HFFc6 (cell line): ENCODE results near the gene ACACB. TPM values are rescaled to one million over a fixed set of nuclear protein-coding genes. Genes with fewer than 3 reads are reported as not detected.

Experiments
- DNase-seq: peaks from one replicate; pipeline ENCODE4 v3.0.0-alpha.2; 2018
- H3K27ac Mint-ChIP-seq: 2 replicates; pipeline ENCODE4 v1.8.0; 2020; ENCODE audit warnings: mild to moderate bottlenecking, mixed read lengths
- H3K27me3 Mint-ChIP-seq: 2 replicates; pipeline ENCODE4 v1.8.0; 2021; ENCODE audit warnings: mild to moderate bottlenecking, moderate library complexity, mixed read lengths; ENCODE audit not compliant: insufficient read depth
- H3K36me3 Mint-ChIP-seq: 2 replicates; pipeline ENCODE4 v1.8.0; 2021; ENCODE audit warnings: low read depth, mixed read lengths
- H3K4me1 Mint-ChIP-seq: 2 replicates; pipeline ENCODE4 v1.8.0; 2020; ENCODE audit warnings: low read depth, mixed read lengths
- H3K4me3 Mint-ChIP-seq: 2 replicates; pipeline ENCODE4 v1.8.0; 2020; ENCODE audit warnings: mild to moderate bottlenecking, moderate library complexity, mixed read lengths
- H3K9me3 Mint-ChIP-seq: 2 replicates; pipeline ENCODE4 v1.8.0; 2020; ENCODE audit warnings: mild to moderate bottlenecking, mixed read lengths
- total RNA-seq, 6 experiments: library from RNA; stranded (reverse); fragmentation: NEBNext Ultra II Directional; extraction: Animal tissue kit (Norgen Biotek cat#: 25700); gene quantifications; 2 replicates in 1 of 6; 3 replicates in 5 of 6; pipeline ENCODE4 v1.2.3, GENCODE V29; 2021
- TF ChIP-seq, protein P1 (sequence below): fragments of 200-600 bp; sonication (generic); IDR thresholded peaks from 2 replicates; pipeline ENCODE4 v1.5.0; 2021; ENCODE audit warnings: antibody characterized with exemption, mild to moderate bottlenecking

ACACB gene
- total RNA-seq, 6 experiments from 2014 or later = 1.0 to 2.1 (median 1.3) TPM

DNA sequence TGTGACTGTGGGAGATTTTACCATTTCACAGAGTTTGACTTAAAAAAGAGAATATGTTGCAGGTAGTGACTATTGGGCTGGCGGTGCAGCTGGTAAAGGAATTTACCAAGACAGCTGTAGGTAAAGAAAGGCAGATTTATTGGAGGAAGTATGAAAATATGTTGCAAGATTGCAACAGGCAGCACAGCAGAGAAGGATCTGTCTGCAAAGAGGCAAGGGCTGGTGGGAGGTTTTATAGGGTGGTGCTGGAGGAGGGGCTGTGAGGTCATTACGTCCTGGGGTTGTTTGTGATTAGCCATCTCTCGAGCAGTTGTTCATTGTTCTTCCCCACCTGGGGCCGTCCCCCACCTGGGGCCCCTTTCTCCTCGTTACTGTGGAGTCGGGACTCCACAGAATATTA, 62.1 kb downstream of the ACACB start:
- no peaks in the 10 kb centered on the region for H3K4me1 Mint-ChIP-seq
- TF ChIP-seq, protein P1, sequence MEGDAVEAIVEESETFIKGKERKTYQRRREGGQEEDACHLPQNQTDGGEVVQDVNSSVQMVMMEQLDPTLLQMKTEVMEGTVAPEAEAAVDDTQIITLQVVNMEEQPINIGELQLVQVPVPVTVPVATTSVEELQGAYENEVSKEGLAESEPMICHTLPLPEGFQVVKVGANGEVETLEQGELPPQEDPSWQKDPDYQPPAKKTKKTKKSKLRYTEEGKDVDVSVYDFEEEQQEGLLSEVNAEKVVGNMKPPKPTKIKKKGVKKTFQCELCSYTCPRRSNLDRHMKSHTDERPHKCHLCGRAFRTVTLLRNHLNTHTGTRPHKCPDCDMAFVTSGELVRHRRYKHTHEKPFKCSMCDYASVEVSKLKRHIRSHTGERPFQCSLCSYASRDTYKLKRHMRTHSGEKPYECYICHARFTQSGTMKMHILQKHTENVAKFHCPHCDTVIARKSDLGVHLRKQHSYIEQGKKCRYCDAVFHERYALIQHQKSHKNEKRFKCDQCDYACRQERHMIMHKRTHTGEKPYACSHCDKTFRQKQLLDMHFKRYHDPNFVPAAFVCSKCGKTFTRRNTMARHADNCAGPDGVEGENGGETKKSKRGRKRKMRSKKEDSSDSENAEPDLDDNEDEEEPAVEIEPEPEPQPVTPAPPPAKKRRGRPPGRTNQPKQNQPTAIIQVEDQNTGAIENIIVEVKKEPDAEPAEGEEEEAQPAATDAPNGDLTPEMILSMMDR = no peak
- no peak overlapping the region for H3K27ac Mint-ChIP-seq
- DNase-seq = no peak
- H3K36me3 Mint-ChIP-seq = no peaks in the 10 kb centered on the region
- no peaks in the 10 kb centered on the region for H3K9me3 Mint-ChIP-seq
- peaks cover 4% of the 10 kb centered on the region; the same call in 1 of the 2 replicates for H3K27me3 Mint-ChIP-seq
- H3K4me3 Mint-ChIP-seq = no peak overlapping the region

GRCh38 chr12:109179927-109180326, 63.5 kb downstream of the ACACB start:
- DNase-seq = no peak
- Mint-ChIP-seq H3K36me3 (no peaks in the 10 kb centered on the region), H3K4me3 (no peak overlapping the region), H3K4me1 (no peaks in the 10 kb centered on the region), H3K27me3 (peaks cover 4% of the 10 kb centered on the region; the same call in 1 of the 2 replicates), H3K27ac (no peak overlapping the region), H3K9me3 (no peaks in the 10 kb centered on the region)
- TF ChIP-seq, protein P1 = no peak

DNA sequence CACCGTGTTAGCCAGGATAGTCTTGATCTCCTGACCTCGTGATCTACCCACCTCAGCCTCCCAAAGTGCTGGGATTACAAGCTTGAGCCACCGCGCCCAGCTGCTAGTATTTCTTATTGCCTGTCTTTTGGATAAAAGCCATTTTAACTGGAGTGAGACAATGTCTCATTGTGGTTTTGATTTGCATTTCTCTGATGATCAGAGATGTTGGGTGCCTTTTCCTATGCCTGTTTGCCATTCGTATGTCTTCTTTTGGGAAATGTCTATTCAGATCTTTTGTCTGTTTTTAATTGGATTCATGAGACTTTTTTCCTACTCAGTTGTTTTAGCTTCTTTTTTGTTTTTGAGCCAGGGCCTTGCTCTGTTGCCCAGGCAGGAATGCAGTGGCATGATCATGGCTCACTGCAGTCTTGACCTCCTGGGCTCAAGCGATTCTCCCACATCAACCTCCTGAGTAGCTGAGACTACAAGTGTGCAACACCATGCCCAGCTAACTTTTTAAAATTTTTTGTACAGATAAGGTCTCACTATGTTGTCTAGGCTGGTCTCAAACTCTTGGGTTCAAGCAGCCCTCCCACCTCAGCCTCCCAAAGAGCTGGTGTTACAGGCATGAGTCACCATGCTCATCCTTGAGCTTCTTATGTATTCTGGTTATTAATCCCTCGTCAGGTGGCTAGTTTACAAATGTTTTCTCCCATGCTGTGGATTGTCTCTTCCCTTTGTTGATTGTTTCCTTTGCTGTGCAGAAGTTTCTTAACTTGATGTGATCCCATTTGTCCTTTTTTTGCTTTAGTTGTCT, 65.9 kb downstream of the ACACB start:
- TF ChIP-seq, protein P1 = no peak
- Mint-ChIP-seq H3K4me1 (no peaks in the 10 kb centered on the region), H3K36me3 (0 out of 2 replicates have a peak, but pooled peaks cover 3% of the 10 kb centered on the region), H3K9me3 (no peaks in the 10 kb centered on the region), H3K27ac (no peak overlapping the region), H3K27me3 (peaks cover 3% of the 10 kb centered on the region; the same call in 1 of the 2 replicates), H3K4me3 (no peak overlapping the region)
- no peak for DNase-seq

- no peaks in the 10 kb centered on the region for H3K4me1 Mint-ChIP-seq
- no peaks in the 10 kb centered on the region for H3K27me3 Mint-ChIP-seq
- no peak for DNase-seq
- H3K36me3 Mint-ChIP-seq = 0 out of 2 replicates have a peak, but pooled peaks cover 3% of the 10 kb centered on the region
- H3K27ac Mint-ChIP-seq = no peak overlapping the region
- TF ChIP-seq, protein P1 = no peak
- no peaks in the 10 kb centered on the region for H3K9me3 Mint-ChIP-seq
- no peak overlapping the region for H3K4me3 Mint-ChIP-seq
Observed at GRCh38 chr12:109185441-109185840, 69.1 kb downstream of the ACACB start.

DNA sequence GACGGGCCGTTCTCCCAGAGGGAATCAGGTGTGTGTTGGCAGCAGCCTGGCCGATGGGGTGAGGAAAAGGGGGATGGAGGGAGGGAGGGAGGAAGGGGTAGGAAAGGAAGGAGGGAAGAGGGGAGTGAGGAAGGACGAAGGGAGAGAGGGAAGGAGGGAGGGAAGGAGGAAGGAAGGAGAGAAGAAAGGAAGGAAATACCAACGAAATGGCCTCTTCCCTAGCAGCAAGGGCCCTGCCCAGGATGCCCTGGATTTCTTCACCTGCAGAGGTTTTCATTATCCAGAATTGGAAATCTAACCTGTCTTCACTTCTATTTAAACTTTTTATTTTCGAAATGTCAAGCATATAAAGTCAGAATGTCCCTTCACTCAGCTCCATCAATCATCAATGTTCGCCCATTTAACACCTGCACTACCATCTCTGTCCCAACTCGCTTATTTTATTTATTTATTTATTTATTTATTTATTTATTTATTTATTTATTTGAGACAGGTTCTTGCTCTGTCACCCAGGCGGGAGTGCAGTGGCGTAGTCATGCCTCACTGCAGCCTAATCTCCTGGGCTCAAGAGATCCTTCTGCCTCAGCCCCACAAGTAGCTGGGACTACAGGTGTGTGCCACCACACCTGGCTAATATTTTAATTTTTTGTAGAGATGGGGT, 70.7 kb downstream of the ACACB start:
- no peaks in the 10 kb centered on the region for H3K27me3 Mint-ChIP-seq
- TF ChIP-seq, protein P1 = no peak
- no peaks in the 10 kb centered on the region for H3K9me3 Mint-ChIP-seq
- H3K4me3 Mint-ChIP-seq = no peak overlapping the region
- H3K36me3 Mint-ChIP-seq = 0 out of 2 replicates have a peak, but pooled peaks cover 3% of the 10 kb centered on the region
- H3K4me1 Mint-ChIP-seq = peaks cover 4% of the 10 kb centered on the region; the same call in 1 of the 2 replicates
- H3K27ac Mint-ChIP-seq = no peak overlapping the region
- DNase-seq = no peak
